Activated CD4-positive, alpha-beta T cell treated with anti-CD3 and anti-CD28 coated beads, Interleukin-2, Interleukin-4, amounts not matched to agents 100 ng/mL and 50 ng/mL, durations not matched to agents 16 hours and 8 hours (primary cell): ENCODE data around the gene IL3RA.
"Not testable (repeated sequence)": the region's sequence is repeated elsewhere in the genome, so short reads cannot be mapped to it uniquely, and the experiment has no call there.

Experiments used
- DNase-seq: peaks from one replicate; pipeline ENCODE4 v3.0.0-alpha.2; 2020; ENCODE audit warnings: low spot score

IL3RA gene

GRCh38 chrX:1336331-1336943, at the start of gene IL3RA:
Gene IL3RA (plus strand): TSS chrX:1336785. CDS start chrX:1341766, 4,981 bp downstream.
- DNase-seq, result peak; percentile 49

GRCh38 chrX:1289535-1289934, 47.0 kb upstream of the IL3RA start:
- no peak for DNase-seq

- DNase-seq, result no peak
Observed at GRCh38 chrX:1291110-1291740, 45.4 kb upstream of the IL3RA start.

DNA sequence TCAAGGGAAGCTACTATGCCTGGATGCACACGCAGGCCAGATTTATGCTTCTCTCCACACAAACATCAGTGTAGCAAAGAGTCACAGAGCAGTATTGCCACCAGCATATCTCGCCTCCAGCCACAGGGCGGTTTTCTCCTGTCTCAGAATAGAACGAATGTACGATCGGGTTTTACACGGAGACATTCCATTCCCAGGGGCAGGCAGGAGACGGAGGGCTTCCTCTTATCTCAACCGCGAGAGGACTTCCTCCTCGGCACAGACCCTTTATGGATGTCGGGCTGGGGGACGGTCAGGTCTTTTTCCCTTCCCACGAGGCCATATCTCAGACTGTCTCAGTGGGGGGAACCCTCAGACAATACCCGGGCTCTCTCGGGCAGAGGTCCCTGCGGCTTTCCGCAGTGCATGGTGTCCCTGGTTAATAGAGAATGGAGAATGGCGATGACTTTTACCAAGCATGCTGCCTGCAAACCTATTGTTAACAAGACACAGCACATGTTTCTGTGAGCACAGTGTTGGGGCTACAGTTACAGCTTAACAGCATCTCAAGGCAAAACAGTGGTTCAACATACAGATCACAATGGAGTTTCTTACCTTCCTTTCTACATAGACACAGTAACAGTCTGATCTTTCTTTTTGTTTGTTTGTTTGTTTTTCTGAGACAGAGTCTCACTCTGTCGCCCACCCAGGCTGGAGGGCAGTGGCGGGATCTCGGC, 43.9 kb upstream of the IL3RA start:
- DNase-seq, result no peak

DNA sequence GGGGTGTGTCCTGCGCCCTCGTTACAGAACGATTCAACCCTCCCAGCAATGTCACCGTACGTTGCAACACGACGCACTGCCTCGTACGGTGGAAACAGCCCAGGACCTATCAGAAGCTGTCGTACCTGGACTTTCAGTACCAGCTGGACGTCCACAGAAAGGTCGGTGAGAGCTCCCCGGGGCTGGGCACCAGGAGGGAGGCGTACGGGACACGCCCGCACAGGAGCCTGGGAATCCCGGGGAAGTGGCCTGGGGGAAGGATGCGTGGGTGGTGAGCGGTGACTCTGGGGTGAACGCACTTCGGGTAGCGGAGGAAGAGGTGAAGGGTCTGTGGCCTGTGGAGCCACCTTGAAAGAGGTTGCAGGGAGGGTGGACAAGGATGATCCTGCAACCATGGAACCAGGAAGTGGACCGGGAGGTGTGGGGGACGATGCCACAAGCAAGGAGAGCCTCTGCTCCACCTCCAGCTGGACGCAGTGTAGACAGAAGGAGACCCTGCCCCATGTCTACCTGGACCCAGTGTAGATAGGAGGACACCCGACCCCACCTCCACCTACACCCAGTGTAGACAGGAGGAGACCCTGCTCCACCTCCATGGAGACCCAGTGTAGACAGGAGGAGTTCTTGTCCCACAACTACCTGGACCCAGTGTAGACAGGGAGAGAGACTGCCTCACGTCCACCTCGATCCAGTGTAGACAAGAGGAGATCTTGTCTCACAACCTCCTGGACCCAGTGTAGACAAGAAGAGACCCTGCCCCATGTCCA, 42.1 kb upstream of the IL3RA start:
- no peak for DNase-seq

DNA sequence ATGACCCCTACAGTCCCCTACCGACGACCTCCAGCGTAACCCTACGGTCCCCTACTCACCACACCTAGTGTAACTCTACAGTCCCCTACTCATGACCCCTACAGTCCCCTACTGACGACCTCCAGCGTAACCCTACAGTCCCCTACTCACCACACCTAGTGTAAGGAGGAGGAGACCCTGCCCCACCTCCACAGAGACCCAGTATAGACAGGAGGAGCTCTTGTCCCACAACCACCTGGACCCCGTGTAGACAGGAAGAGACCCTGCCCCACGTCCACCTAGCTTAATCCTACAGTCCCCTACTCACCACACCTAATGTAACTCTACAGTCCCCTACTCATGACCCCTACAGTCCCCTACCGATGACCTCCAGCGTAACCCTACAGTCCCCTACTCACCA, 41.0 kb upstream of the IL3RA start:
- DNase-seq, result no peak

DNA sequence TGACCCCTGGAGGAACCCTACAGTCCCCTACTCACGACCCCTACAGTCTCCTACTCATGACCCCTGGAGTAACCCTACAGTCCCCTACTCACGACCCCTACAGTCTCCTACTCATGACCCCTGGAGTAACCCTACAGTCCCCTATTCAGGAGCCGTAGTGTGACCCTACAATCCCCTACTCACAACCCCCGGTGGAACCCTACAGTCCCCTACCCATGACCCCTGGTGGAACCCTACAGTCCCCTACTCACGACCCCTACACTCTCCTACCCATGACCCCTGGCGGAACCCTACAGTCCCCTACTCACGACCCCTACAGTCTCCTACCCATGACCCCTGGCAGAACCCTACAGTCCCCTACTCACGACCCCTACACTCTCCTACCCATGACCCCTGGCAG, 39.0 kb upstream of the IL3RA start:
- DNase-seq, result not testable (repeated sequence)

DNA sequence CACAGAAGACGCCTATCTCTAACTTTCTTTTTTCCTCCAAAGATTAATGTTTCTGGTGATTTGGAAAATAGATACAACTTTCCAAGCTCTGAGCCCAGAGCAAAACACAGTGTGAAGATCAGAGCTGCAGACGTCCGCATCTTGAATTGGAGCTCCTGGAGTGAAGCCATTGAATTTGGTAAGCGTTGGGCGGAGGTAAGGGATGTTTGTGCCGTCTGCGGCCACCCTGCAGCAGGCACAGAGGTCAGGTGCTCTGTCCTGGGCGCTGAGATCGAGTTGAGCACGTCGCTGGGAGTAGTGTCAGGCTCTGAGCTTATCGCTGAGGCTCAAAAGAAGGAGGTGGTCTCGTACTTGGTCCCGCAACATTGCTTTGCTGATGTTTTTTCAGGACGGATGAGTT, 36.1 kb upstream of the IL3RA start:
- DNase-seq, result no peak

DNA sequence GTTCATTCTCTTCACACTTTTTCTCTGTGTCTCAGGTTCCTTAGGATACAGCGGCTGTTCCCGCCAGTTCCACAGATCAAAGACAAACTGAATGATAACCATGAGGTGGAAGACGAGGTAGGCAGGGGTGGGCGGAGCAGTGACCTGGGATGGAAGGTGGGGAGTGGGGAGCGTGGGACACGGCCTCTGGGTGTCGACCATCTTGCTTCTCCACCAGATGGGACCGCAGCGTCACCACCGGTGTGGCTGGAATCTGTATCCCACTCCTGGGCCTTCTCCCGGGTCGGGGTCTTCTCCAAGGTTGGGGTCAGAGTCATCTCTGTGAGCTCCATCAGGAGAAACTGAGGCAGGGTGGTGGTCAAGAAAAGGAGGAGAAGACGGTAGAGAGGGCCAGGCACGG, 31.2 kb upstream of the IL3RA start:
- no peak for DNase-seq

GRCh38 chrX:1306909-1307625, 29.5 kb upstream of the IL3RA start:
- DNase-seq, result no peak

DNA sequence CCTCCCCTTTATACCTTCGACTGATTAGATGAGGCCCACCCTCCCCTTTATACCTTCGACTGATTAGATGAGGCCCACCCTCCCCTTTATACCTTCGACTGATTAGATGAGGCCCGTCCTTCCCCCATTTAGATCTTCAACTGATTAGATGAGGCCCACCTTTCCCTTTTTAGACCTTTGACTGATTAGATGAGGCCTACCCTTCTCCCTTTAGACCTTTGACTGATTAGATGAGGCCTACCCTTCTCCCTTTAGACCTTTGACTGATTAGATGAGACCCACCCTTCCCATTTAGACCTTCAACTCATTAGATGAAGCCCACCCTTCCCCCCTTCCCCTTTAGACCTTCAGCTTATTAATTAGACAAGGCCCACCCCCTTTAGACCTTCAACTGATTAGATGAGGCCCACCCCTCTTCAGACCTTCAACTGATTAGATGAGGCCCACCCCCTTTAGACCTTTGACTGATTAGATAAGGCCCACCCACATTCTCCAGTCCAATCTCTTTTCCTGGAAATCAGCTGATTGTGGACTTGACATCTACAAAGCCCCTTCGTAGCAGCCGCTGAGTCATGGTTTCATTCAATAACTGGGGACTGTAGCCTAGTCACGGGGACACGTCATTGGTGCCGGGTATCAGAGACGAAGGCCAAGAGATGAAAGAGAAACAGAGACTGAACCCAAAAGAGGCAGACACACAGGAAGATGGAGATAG, 28.8 kb upstream of the IL3RA start:
- DNase-seq, result no peak

- no peak for DNase-seq
Observed at GRCh38 chrX:1308476-1308875, 28.1 kb upstream of the IL3RA start.

GRCh38 chrX:1308917-1309316, 27.7 kb upstream of the IL3RA start:
- DNase-seq, result not testable (repeated sequence)

GRCh38 chrX:1313788-1314187, 22.8 kb upstream of the IL3RA start:
- DNase-seq, result no peak

DNA sequence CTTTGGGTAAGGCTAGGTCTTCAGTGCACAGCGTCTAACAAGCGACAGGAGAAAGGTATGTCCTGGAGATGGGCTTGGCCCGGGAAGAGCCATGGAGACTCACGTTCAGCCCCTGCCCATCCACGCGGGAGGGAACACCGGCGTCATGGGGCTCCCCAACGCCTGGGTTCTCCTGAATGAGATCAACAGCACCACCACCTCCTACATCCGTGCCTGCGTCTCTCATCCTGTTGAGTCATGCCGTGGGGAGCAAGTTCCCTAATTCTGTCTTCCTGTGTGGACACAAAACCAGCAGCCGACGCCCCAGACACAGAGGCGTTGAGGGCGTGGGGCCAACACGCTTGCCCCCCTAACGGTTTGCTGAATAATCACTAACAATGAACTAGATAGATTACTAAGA, 20.1 kb upstream of the IL3RA start:
- peak; percentile 38 for DNase-seq

GRCh38 chrX:1321674-1322073, 14.9 kb upstream of the IL3RA start:
- DNase-seq, result no peak

DNA sequence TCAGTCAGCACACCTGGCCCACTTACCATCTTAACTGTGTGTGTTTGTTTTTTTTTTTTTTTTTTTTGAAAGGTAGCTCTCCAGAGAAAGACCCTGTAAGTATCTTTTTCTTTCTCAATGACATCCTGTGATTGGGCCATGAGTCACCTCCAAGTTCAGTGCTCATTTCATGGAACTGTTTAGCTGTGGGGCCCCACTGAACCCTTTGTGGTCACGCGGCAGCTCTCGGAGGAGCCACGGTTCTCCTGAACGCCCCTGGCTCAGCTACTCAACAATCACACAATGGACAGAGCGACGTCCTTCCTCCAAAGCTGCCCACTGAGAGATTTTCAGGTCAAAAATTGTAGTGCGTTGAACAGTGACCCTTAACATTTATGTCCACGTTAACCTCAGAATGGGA, 14.2 kb upstream of the IL3RA start:
- peak; percentile 76 for DNase-seq

DNA sequence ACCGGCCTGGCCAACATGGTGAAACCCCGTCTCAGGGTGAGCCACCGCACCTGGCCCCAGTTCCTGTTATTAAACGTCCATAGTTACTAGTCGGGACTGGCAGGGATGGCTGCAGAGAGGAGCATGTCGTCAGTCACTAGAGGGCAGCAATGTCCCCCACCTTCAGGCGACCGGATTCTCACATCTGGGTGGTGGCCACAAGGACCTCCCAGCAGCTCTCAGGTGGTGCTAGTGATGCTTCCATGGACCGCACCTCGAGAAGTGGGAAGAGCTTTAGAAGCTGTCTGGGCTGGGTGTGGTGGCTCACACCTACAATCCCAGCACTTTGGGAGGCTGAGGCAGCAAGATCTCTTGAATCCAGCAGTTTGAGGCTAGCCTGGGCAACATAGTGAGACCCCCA, 13.3 kb upstream of the IL3RA start:
- peak; percentile 80 for DNase-seq

GRCh38 chrX:1325515-1326116, 11.0 kb upstream of the IL3RA start:
- DNase-seq, result no peak

GRCh38 chrX:1327651-1328304, 8.8 kb upstream of the IL3RA start:
- DNase-seq, result no peak
